Astrocyte of the hippocampus (primary cell): Measurements from ENCODE around the gene SLC25A19.
"Not testable (repeated sequence)": the region's sequence is repeated elsewhere in the genome, so short reads cannot be mapped to it uniquely, and the experiment has no call there.

ENCODE experiments used
- DNase-seq: peaks from one replicate; pipeline ENCODE4 v3.0.0; 2011; ENCODE audit warnings: low read depth, low spot score

The SLC25A19 gene

GRCh38 chr17:75267411-75268232 lies 21.6 kb downstream of the SLC25A19 start:
- DNase-seq, result no peak

- no peak for DNase-seq
These were observed 22.2 kb downstream of the SLC25A19 start for GRCh38 chr17:75267153-75267410.

GRCh38 chr17:75266316-75267152 lies 22.7 kb downstream of the SLC25A19 start:
- no peak for DNase-seq

- no peak for DNase-seq
These were observed 23.5 kb downstream of the SLC25A19 start for GRCh38 chr17:75265614-75266315.

GRCh38 chr17:75263055-75263454 lies 26.2 kb downstream of the SLC25A19 start:
- no peak for DNase-seq

GRCh38 chr17:75262112-75262606 lies 27.1 kb downstream of the SLC25A19 start:
- no peak for DNase-seq

GRCh38 chr17:75261336-75262111 lies 27.7 kb downstream of the SLC25A19 start, which contains the start of the genes GGA3 and MRPS7:
Gene GGA3, minus strand, starts transcription at chr17:75261606. Its CDS starts 19 bp downstream, at chr17:75261587.
Gene MRPS7, plus strand, starts transcription at chr17:75261879. Its CDS starts 22 bp downstream, at chr17:75261901.
- DNase-seq, result peak; percentile 98

GRCh38 chr17:75260641-75261335 lies 28.4 kb downstream of the SLC25A19 start:
- no peak for DNase-seq

- DNase-seq, result not testable (repeated sequence)
These were observed 32.0 kb downstream of the SLC25A19 start for GRCh38 chr17:75257228-75257627.

- DNase-seq, result not testable (repeated sequence)
These were observed 33.1 kb downstream of the SLC25A19 start for GRCh38 chr17:75255954-75256698.

- DNase-seq, result no peak
These were observed 37.0 kb downstream of the SLC25A19 start for GRCh38 chr17:75252039-75252816.

- no peak for DNase-seq
These were observed 39.2 kb downstream of the SLC25A19 start for GRCh38 chr17:75250009-75250471.

GRCh38 chr17:75249564-75249963 lies 39.7 kb downstream of the SLC25A19 start:
- DNase-seq, result no peak

- no peak for DNase-seq
These were observed 42.8 kb downstream of the SLC25A19 start for GRCh38 chr17:75246404-75246803.

GRCh38 chr17:75245011-75245410 lies 44.2 kb downstream of the SLC25A19 start:
- DNase-seq, result no peak

GRCh38 chr17:75244133-75244866 lies 44.9 kb downstream of the SLC25A19 start:
- no peak for DNase-seq

GRCh38 chr17:75242461-75243042 lies 46.7 kb downstream of the SLC25A19 start:
- DNase-seq, result no peak

- DNase-seq, result no peak
These were observed 47.2 kb downstream of the SLC25A19 start for GRCh38 chr17:75241996-75242460.
